Measurements from ENCODE around the gene RTN4R.
A peak's percentile ranks its signal among the peaks of the same experiment; 100 is the strongest.
"Not testable (repeated sequence)": the region's sequence is repeated elsewhere in the genome, so short reads cannot be mapped to it uniquely, and the experiment has no call there.

RTN4R gene

DNA sequence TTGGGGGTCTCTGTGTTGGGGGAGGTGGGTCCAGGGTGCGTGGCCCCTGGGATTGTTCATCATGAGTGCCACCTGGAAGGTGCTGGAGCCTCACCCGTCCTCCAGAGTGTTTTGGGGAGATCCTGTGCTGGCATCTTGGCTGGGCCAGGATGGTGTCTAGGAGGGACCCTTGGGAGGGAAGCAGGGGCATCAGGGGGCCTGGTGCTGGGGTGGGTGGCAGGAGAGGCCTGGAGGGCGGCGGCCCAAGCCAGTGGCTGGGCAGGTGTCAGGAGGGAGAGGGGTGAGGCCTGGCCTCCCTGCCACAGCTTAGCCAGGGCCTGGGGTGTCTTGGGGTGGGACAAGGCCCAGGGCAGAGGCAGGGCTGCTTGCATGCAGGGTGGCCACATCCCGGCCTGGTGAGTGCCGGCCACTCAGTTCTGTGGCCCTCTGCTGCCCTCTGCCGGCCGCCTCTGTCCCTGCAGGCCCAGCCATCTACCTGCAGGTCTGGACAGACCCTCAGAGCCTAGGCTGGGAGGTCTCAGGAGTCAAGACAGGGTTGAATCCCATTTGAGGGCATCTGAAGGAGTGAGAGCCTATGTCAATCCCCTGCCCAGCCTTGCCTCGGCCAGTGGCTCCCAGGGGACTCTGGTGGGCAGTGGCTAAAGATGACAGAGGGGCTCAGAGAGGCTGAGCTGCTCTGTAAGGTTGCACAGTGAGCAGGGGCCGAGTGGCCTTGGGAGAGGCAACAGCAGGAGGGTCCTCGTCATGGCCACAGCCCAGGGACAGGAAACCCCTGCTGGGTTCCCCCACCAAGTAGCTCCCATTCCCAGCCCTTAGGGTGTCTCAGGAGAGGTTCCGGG, 17.6 kb upstream of the RTN4R start:
- DNase-seq = peak; percentile 6

DNA sequence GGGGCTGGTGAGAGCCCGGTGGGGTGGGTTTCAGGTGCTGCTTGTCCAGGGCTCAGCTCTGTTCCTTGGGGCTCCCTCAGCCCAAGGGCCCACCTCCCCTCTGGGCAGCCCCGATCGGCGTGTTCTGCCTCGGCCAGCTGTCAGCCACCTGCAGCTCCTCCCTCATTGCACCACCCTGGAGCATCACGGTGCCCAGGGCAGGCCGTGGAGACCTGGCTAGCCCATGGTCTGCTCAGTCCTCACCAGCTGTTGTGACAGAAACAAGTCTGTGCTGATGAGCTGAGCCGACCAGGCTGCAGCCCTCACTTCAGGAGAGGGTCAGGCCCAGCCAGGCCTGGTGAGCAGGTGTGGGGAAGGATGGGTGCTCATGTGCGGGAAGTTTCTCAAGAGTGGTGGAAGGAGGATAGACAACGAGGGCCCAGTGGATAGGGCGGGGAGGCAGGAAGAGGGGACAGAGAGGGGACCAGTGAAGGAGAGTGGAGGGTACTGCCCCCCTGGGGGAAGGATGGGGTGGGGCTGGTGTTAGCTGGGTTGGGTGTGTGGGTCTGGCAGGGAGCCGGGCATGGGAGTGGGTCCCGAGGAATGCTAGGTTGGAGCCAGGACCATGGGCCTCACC, 16.5 kb upstream of the RTN4R start:
- DNase-seq = no peak

DNA sequence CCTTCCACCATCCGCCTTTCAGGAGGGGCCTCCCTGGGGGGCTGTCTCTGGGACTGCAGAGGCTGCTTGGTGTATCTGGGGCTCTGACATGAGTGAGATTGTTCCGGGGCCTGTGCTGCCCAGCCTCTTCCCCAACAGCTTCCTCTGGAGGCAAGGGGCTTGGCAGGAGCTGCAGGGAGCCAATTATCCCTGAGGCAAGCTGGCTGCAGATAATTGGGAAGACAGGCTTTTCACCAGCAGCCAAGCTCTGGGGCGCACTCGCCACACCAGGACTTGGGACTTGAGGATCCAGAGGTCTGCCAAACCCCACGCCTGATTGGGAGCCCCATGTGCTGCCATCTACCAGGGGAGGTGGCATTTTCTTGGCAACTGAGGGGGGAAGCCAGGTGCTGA, 15.6 kb upstream of the RTN4R start:
- no peak for DNase-seq

DNA sequence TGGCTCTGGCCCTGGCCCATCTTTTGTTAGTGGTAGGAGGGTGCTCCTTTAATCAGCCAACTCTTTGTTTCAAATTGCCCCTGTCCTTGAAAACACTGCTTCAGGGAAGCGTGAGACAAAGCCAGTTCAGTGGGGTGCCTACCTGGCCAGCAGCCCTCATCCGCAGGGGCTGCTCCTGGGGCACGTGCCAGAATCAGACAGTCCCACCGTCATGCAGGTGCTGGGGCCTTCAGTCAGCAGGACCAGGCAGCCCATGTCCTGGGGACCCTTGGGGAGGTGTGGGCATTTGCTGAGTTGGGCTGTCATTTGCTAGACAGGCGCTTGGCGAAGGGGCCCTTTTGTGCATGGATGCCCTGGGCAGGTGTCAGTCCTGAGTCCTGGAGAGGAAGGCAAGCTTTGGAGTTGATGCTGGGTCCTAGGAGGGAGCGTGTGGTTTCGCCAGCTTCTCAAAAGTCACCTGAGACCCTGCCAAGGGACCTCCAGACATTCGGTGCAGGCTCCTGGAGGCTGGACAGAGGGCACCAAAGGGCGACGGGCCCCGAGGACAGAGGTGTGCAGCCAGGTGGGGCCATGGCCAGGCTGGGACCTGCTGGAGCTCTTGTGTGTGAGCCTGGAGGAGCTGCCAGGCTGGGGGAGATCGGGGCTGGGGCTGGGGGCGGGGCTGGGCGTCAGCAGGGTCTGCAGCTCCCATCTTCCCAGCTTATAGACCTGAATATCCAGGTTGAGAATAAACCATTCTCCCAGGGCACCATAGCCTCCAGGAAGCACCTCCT, 15.0 kb upstream of the RTN4R start:
- no peak for DNase-seq

DNA sequence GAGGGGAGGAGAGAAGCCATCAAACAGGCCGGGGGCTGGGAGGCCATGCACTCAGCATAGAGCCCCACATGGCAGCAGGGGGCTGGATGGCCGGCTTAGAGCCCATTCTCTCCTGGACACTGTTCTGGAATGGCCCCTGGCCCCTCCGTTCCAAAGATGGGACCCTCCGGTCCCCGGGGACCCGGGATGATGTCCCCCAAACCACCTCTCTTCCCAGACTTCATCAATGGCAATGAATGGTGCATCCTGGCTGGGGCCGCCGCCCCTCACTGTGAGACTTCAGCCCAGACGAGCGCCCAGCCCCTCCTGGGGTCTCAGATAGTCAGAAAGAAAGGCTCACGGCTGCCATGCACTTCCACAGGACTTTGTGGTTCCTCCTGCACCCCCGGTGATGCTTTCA, 13.8 kb upstream of the RTN4R start:
- no peak for DNase-seq

DNA sequence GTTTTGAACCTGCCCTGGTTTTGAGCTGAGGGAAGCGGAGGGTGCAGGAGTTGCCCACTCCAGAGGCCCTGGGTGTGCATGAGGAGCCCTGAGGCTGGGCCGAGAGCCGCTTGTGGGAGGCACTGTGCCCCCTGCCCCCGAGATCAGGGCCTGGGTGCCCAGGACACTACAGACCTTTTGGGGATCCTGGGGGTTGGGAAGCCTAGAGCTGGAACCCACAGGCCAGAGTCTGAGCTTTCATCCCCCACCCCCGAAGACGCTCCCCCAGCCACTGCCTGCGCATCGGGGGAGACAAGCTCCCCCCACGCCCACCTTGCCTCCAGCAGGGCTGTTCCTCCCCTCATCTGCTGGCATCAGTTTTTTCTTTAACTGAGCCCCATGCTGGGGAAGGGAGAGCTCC, 13.4 kb upstream of the RTN4R start:
- not testable (repeated sequence) for DNase-seq

DNA sequence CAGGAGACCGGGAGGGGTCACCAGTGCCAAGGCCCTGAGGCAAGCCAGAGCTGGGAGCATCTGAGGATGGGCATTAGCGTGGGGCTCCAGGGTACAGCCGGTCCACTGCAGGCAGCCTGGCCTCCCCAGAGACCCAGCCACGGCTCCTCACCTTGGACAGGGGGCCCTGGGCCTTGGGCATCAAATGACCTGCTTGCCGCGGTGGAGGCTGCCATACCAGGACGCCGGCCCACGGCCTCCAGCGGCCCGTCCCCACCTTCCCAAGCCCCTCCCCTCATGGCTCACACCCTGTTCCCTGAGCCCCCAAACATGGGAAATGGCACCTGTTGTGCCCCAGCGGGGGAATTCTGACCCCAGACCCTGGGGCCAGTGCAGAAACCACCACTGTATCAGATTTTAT, 12.7 kb upstream of the RTN4R start:
- no peak for DNase-seq

DNA sequence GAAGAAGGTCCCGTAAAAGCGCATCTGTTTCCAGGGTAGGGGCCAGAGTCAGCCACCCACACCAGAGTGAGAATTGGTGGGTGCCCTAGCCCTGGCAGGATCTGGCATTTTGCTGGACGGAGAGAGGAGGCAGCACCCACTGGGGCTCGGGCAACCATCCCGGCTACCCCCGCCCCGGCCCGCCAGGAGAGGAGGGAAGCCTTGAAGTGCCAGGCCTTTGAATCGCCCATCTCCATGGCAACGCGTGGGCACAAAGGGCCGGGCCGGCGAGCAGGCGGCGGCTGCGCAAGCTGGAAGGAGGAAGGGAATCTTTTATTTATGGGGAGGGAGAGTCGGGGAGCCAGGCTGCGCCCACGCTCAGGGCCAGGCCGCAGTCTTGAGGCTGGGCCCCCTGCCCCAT, 12.0 kb upstream of the RTN4R start:
- DNase-seq = not testable (repeated sequence)

DNA sequence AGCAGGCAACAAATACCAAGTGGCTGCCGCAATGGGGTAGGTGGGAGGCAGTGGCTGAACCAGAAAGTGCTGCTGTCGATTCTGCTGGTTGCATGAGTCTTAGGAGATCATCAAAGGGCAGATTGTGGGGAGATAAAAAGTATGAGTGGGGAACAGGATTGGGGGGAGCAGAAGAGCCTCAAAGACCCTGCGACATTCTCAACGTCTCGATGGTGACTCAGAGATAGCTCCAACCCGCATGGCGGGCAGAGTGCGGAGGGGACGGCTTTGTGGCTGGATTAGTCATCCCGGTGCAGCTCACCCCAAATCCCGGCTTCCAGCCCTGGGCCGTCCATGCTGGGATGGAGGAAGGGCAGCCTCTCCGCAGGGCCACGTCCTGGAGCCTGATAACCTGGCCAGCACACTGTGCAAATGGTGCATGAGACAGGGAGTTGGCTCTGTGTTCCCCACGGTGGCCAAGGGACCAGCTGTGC, 11.6 kb upstream of the RTN4R start:
- DNase-seq = no peak

DNA sequence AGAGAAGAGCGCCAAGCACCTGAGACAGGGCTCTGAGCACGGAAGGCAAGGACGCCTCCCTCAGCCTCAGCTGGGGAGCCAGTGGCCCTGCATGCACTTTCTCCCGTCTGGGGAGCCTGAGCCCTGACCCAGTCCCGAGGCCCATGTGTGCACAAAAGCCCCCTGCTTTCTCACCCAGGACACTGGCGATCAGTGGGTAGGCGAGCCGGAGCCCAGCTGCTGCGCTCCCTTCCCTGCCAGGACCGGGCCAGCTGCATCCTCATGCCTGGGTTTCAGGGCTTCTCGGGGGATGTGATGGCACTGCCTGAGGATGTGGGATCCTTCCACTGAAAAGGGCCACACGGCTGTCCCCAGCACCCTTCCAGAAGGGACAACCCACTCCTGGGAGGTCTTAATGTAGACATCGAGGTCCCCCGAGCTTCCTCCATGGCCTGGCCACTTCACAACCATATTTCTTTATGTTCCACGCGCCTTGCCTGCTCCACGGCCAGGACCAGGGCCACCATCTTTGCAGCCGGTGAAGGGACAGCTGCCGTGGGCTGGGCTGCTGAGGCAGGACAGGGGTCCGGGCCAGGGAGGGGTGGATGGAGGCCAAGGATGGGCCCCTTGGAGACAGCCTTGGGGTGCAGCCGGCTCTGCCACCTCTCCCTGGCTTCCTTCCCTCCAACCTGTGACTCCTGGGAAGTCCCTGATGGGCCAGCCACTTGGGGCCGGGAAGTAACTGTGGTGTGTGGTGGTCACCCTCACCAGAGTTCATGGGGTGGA, 10.8 kb upstream of the RTN4R start:
- not testable (repeated sequence) for DNase-seq

DNA sequence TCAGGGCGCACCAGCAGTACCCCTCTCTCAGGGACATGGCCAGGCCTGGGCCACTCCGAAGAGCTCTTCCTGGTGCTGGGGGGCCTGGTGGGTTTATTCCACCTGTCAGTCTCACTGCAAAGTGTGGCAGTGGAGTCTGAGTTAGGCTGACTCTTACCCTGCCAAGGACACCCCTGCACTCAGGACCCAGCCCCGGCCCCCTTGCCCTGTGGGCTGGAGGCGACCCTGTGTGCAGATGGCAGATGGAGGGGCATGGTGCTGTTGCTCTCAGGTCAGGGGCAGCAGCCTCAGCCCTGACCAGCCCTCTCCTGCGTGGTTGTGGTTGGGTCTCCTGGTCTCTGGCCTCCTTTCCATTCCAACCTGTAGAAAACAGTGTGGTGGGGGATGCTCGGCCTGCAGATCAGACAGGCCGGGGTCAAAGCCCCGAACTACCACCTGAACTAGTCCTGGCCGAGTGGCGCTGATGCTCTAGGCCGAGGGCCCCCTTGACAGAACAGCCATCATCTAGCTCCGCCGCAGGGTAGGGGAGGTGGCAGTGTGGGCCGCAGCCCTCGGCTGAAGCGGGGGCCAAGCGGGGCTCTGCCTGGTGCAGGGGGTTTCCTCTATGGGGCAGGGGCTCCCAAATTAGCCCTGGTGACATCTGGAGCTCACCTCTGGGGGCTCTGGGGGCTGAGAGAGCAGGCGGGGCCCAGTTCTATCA, 10.0 kb upstream of the RTN4R start:
- DNase-seq = not testable (repeated sequence)

DNA sequence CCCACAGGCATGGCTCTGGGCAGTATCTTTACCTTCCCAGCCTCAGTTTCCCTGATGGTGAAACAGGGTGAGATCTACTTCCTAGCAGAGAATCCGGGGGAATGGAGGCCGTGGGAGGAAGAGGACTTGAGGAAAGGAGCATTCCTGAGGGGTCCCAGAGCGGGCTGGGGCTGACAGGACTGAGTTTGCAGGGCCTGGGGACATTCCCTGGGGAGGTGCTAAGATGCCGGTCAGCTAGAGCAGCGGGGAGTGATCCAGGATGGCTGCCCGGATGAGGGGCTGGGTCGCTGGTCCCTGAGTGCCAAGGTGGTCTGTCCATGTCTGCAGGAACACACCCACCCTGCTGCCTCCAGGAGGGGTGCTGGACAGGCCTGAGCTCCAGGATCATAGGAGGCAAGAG, 8.3 kb upstream of the RTN4R start:
- DNase-seq = no peak

DNA sequence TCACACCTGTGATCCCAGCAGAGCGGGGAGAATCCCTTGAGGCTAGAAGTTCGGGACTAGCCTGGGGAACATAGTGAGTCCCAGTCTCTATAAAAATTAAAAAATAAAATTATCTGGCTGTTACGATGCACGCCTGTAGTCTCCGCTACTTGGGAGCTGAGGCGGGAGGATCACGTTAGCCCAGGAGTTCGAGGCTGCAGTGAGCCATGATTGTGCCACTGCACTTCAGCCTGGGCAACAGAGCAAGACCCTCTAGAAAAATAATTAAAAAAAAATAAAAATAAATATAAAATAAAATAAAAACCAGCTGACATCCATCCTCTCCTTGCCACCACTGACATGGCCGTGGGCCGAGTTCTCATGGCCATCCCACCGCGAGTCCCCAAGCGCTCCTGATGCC, 7.7 kb upstream of the RTN4R start:
- no peak for DNase-seq

DNA sequence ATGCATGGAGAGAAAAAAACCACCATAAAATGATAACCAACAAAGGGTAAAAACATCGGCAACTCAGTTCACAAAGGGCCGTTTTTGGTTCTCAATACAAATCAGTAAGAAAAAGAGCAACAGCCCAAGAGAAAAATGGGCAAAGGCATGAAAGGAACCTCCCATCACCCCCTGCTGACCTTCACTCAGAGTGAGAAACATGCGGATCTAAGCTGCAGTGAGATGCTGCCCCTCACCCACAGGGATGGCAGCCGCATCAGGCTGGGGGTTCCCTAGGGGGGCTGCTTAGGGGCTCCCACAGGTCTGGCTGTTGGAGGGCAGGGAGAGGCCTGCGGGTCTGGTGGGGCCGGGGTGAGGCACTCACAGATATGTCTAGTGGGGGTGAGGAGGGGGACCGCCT, 7.2 kb upstream of the RTN4R start:
- not testable (repeated sequence) for DNase-seq

DNA sequence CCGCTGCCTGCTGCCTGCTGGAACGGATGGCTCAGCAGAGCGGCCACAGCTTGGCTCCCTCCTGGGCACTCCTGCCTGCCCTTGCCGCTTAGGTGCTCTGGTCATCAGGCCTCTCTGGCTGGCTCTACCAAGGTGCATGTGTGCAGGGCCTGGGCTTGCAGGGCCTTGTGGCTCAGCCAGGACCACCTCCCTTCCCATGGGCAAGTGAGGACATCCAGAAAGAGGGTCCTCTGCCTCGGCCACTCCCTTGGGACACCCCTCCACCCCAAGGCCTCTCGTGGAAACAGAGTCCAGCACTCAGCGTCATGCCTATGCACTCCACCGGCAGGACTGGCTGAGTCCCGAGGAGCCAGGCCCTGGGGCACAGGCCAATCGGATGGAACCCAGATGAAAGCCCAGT, 6.3 kb upstream of the RTN4R start:
- not testable (repeated sequence) for DNase-seq

DNA sequence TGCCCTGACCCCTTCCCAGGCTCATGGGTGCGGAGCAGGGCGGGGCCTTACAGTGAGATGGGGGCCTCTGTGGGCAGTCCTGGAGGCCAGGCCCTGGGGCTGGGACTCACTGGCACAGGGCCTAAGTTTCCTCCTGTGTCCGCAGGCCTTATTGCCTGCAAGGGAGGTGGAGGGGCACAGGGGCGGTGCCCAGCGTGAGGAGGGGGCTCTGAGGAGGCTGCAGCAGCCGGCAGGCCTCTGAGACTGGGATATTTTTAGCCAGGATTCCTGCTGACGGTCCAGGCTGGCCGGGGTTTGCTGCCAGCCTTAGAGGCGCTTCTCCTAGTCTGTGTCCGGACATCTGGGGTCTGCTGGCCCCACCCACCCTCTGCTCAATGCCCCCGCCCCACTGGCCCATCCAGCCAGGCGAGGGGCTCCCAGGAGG, 5.7 kb upstream of the RTN4R start:
- no peak for DNase-seq

DNA sequence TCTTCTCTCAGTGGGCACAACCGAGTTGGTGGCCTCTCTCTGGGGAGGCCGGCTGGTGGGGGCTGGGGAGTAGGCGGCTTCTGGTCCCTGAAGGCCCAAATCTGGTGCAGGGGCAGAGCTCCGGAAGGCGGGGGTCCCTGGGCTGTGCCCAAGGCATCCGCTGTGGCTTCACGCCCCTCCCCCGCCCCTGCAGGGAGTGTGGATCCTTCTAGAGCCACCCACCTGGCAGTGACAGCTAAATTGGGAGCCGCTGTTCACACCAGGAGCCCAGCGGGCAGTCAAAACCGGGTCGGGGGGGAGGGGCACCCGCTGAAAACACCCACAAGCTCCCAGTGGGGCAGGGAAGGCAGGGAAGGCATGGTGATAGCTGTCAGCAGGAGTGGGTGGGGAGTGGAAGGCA, 4.6 kb upstream of the RTN4R start:
- DNase-seq = no peak

DNA sequence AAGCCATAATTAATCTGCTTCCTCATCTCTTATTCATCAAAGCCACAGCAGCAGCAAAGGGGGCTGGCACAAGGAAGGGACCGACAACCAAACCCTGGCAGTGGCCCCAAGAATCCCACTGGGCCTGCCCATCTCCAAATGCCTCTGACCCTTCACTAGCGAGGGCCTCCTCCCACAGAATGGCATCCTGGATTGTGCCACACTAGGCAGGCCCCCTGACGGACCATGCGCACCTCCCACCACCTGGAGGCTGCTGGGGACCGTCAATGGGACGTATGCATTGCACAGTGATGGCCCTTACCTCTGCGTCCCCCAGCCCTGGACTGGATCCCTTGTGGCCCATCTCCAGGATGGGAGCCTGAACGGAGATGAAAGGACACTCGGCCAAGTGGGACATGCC, 4.1 kb upstream of the RTN4R start:
- no peak for DNase-seq

DNA sequence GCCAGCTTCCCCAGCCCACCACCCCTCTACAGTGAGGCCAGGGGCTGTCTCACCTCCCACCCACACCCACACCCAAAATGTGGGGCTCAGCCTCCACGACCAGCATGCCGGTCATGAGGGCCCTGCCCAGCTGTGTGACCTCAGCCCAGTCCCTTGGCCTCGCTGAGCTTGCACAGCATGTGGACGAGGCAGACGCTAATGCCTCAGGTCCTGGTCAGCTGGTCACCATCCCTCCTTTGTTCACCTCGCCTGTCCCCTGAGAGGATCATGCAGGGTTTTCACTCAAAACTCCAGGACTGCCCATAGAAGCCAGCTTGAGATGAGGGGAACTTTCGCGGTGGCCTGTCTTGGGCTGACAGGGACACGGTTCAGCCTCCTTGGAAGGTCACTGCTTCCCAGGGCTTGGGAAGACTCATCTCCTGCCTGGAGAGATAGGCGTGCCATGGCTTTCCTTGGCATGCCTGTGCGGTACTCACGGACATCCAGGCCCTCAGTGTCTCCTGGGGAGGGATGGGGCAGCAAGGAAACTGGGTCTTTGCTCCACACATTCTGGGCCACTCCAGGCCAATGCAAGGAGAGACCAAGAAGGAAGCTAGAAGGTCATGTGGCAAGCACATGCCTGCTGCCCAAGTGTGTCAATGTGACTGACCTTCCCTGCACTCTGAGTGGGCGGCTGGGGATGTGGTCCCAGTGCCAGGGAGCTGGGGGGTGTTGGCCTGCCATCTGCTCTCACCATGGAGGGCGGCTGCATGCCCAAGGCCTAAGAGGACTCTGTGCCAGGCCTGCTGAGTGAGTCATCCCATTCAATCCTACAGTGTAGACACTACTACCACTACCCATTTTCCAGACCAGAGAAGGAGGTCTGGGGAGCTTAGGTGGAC, 3.2 kb upstream of the RTN4R start:
- no peak for DNase-seq

DNA sequence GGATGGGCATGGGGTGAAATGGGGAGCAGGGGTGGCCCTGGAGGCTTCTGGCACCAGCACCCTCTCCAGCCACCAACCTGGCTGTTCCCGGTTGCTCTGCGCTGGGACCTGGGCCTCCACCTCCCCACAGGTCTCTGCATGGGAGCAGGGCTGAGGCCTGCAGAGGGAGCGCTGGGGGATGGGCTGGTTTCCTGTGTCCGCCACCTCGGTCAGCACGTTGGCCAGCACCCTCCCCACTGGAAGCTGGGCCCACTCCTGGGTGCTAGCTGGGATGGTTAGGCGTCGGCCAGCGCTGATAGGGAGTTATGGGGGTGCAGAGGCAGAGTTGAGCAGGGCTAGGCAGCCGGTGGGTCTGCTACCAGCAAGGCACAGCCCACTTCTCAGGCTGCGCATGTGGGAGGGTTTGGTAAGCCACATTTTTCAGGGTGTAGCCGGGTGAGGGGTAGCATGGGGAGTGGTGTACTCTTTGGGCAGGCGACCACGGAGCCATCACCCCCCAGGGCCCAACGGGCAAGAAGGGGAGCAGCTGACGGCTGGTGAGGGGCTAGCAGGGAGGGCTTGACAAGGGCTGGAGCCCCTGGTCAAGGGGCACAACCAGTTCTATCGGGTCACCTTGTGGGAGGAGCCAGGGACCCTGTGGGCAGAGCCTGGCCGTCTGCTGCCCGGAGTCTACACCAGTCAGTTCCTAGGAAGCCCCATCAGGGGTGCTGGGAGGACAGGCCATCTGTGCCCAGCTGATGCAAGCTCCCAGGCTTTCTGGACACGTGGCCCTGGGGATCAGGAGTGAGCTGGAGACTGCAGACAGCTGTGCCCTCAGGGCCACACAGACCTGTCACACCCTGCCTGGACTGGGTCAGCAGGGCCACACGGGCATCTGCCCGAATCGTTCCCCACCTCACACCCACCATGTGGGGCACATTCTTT, 2.3 kb upstream of the RTN4R start:
- not testable (repeated sequence) for DNase-seq
